Smooth muscle cell of the brain vasculature (primary cell): Measurements from ENCODE around the gene CEP85.

ENCODE experiments used
- DNase-seq: peaks from one replicate; pipeline ENCODE4 v3.0.0-alpha.2; 2012; ENCODE audit warnings: low read depth, low spot score

Gene CEP85

GRCh38 chr1:26317146-26317545 lies 83.1 kb downstream of the CEP85 start:
- no peak for DNase-seq

GRCh38 chr1:26317612-26318337 lies 83.8 kb downstream of the CEP85 start, which contains the start of gene CD52:
TSS of gene CD52 (plus strand) at chr1:26317958. CDS start at chr1:26318018, 60 bp downstream.
- DNase-seq = no peak

- DNase-seq = no peak
Measured at GRCh38 chr1:26318338-26319064, 84.5 kb downstream of the CEP85 start.

GRCh38 chr1:26320896-26321295 lies 86.9 kb downstream of the CEP85 start:
- no peak for DNase-seq

DNA sequence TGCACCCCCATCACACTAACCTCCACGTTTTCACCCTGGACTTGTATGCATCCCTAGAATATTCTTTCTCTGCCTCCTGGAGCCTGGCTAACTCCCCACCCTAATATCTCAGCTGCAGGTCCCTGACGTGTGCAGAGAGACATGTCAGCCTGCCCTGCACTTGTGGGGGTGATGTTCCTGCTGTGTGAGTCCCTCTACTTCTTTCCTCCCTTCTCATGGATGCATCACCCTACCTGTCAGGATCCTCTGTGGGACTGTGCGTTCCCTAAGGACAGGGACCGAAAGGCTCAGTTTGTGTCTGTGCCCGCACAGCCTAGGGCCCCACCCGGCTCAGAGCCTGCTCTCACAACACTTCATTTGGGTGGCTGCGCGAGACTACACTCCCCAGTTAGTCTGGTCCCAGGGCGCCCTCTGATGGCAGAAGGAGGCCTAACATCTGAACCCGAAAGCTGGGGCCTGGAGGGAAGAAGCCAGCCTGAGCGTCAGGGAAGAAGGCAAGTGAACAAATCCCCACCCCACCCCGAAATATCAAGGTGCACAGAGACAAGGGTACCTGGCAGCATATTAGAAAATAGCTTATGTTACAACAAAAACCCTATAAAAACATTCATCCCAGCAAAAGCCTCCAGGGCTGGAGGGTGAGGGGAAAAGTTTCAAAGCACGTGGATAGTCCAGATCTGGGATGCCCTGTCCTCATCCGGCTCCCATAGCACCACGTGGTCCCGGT lies 87.5 kb downstream of the CEP85 start:
- DNase-seq = peak; percentile 57

GRCh38 chr1:26322042-26322331 lies 88.0 kb downstream of the CEP85 start:
- DNase-seq = no peak

- no peak for DNase-seq
Measured at GRCh38 chr1:26323382-26323781, 89.4 kb downstream of the CEP85 start.

DNA sequence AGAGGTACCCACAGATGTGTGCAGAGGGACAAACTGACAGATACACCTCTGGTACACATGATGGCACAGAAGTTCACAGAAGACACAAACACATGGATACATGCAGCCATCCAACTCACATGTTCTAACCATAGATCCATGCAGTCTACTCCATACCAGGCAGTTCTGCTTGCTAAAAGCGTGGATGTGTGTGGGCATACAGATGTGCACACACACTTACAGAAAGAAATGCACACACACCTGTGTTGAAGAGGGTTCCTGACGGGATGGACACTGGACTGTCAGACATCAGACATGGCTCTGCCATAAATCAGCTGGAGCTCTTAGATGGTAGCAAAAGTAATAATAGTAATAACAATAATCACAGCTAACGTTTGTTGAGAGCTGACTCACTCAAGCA lies 90.5 kb downstream of the CEP85 start:
- DNase-seq = no peak

GRCh38 chr1:26327956-26328362 lies 94.0 kb downstream of the CEP85 start:
- DNase-seq = no peak
